GM12878 (cell line): ENCODE measurements around the gene REEP3. TPM values are rescaled to one million over a fixed set of nuclear protein-coding genes. Genes with fewer than 3 reads are reported as not detected.

Source experiments
- ATAC-seq: fragments of 200-7000 bp; cut with Tn5 transposase; 3 replicates; pipeline ENCODE4 v1.9.1; 2020; ENCODE audit warnings: mild to moderate bottlenecking, moderate library complexity
- BruUV-seq: library from RNA; stranded (reverse); fragments of 400-500 nt; replicated peaks from 2 replicates; lab custom pipeline; 2021; lab: Mats Ljungman, UMichigan
- CTCF ChIA-PET: fragments of 300-600 bp; sonication (Branson Sonifier 250); formaldehyde crosslinking; extraction: SDS; loops from one replicate; lab custom pipeline; 2021; ENCODE audit warnings: inconsistent platforms; lab: Yijun Ruan, JAX
- POLR2A ChIA-PET: fragments of 350-600 bp; formaldehyde crosslinking; extraction: SDS; loops from one replicate; lab custom pipeline; 2021; ENCODE audit warnings: inconsistent platforms; lab: Charles Lee
- RAD21 ChIA-PET: fragments of 300-600 bp; sonication (Branson Sonifier 250); formaldehyde crosslinking; loops from one replicate; lab custom pipeline; 2023; ENCODE audit warnings: antibody characterized with exemption; ENCODE audit not compliant: unreplicated experiment; lab: Charles Lee
- SMC1A ChIA-PET: fragments of 300-600 bp; sonication (Branson Sonifier 250); formaldehyde crosslinking; loops from one replicate; lab custom pipeline; 2023; ENCODE audit not compliant: unreplicated experiment, uncharacterized antibody; lab: Charles Lee
- DNase-seq: peaks from one replicate; pipeline ENCODE4 v3.0.0-alpha.2; 2011; ENCODE audit warnings: low read depth, low spot score
- FAIRE-seq: peaks from 3 replicates; lab custom pipeline; 2011; peaks lifted over from hg19 to GRCh38; lab: Jason Lieb, UNC
- H2AFZ ChIP-seq: 2 replicates; pipeline ENCODE4 v1.6.0; 2011; ENCODE audit warnings: low read depth, low read length, control low read depth; ENCODE audit not compliant: control insufficient read depth
- H3K27ac ChIP-seq: 2 replicates; pipeline ENCODE4 v1.5.1; 2011; ENCODE audit warnings: control low read depth; ENCODE audit not compliant: control insufficient read depth, insufficient read depth
- H3K27me3 ChIP-seq, 2 experiments: replicated peaks in 1 of 2; 2 replicates each; pipeline versions ENCODE4 v1.6.0 to v1.6.1; 2011; ENCODE audit warnings: low read length in 1 of 2; ENCODE audit not compliant: control insufficient read depth in 2 of 2, insufficient read depth in 2 of 2
- H3K36me3 ChIP-seq, 2 experiments: 2 replicates each; pipeline ENCODE4 v1.5.1; 2011; ENCODE audit warnings: low read length in 1 of 2; ENCODE audit not compliant: control insufficient read depth in 2 of 2, insufficient read depth in 2 of 2
- H3K4me1 ChIP-seq: 2 replicates; pipeline ENCODE4 v1.6.1; 2011; ENCODE audit warnings: mild to moderate bottlenecking, low read length, moderate library complexity, mixed read lengths; ENCODE audit not compliant: control insufficient read depth, insufficient read depth
- H3K4me2 ChIP-seq: 2 replicates; pipeline ENCODE4 v1.6.0; 2011; ENCODE audit warnings: control low read depth; ENCODE audit not compliant: control insufficient read depth, insufficient read depth
- H3K4me3 ChIP-seq: fragments of 200-600 bp; sonication (generic); 2 replicates; pipeline ENCODE4 v1.5.1; 2016
- H3K79me2 ChIP-seq: 2 replicates; pipeline ENCODE4 v1.6.0; 2011; ENCODE audit warnings: low read length; ENCODE audit not compliant: control insufficient read depth, insufficient read depth
- H3K9ac ChIP-seq: 2 replicates; pipeline ENCODE4 v1.8.0; 2011; ENCODE audit warnings: low read length, control low read depth, mixed read lengths; ENCODE audit not compliant: control insufficient read depth, insufficient read depth
- H3K9me3 ChIP-seq: replicated peaks from 3 replicates; pipeline ENCODE4 v1.5.1; 2011; ENCODE audit warnings: mild to moderate bottlenecking, low read length; ENCODE audit not compliant: control insufficient read depth, insufficient read depth
- H4K20me1 ChIP-seq: 2 replicates; pipeline ENCODE4 v1.6.0; 2011; ENCODE audit not compliant: control insufficient read depth, insufficient read depth
- ASH2L ChIP-seq: fragments of 300-600, 200-600 bp; sonication (generic); IDR thresholded peaks from 2 replicates; pipeline ENCODE4 v1.6.1; 2017; ENCODE audit warnings: low read depth, mild to moderate bottlenecking, borderline replicate concordance
- BCLAF1 ChIP-seq: fragments of 450-650 bp; IDR thresholded peaks from 2 replicates; pipeline ENCODE4 v1.6.1; 2017; ENCODE audit warnings: antibody characterized with exemption, mild to moderate bottlenecking, moderate library complexity
- BRCA1 ChIP-seq: IDR thresholded peaks from 2 replicates; pipeline ENCODE4 v1.6.1; 2011; ENCODE audit warnings: low read depth, low read length, improper control_type of control experiment
- CEBPB ChIP-seq, 2 experiments: fragments of 150-350 bp in 1 of 2; IDR thresholded peaks; 2 replicates each; pipeline ENCODE4 v1.6.1; 2012 to 2014; ENCODE audit warnings: low read depth in 2 of 2, low read length in 2 of 2, borderline replicate concordance in 1 of 2, inconsistent platforms in 1 of 2
- HDAC6 ChIP-seq: fragments of 200-600 bp; sonication (generic); IDR thresholded peaks from one replicate; pipeline ENCODE4 v1.8.0; 2017; ENCODE audit warnings: antibody characterized with exemption; ENCODE audit not compliant: unreplicated experiment
- PAX5 ChIP-seq: IDR thresholded peaks from 2 replicates; pipeline ENCODE4 v1.6.1; 2011; ENCODE audit warnings: low read depth, low read length, borderline replicate concordance
- PRDM15 ChIP-seq: fragments of 450-650 bp; formaldehyde crosslinking; IDR thresholded peaks from 2 replicates; pipeline ENCODE4 v1.4.0; 2020; ENCODE audit warnings: mild to moderate bottlenecking, moderate library complexity
- RAD21 ChIP-seq: IDR thresholded peaks from 2 replicates; pipeline ENCODE4 v1.6.1; 2011; ENCODE audit warnings: mild to moderate bottlenecking, low read depth, low read length, moderate library complexity; ENCODE audit not compliant: insufficient read depth
- REST ChIP-seq: IDR thresholded peaks from 2 replicates; pipeline ENCODE4 v1.6.1; 2012; ENCODE audit warnings: mild to moderate bottlenecking, low read depth, low read length
- ZBTB11 ChIP-seq: fragments of 450-650 bp; formaldehyde crosslinking; IDR thresholded peaks from 2 replicates; pipeline ENCODE4 v1.5.0; 2022; ENCODE audit warnings: mild to moderate bottlenecking, missing genetic modification characterization
- WGBS: methylation state at CpG from one replicate; pipeline ENCODE4 v1.1.6; 2016; ENCODE audit warnings: low lambda C conversion rate; ENCODE audit not compliant: insufficient replicate concordance, insufficient coverage; ENCODE audit errors: missing lambda C conversion rate; 5-methylcytosine and 5-hydroxymethylcytosine counted together
- in situ Hi-C: fragments of 300-500 bp; cut with MboI; formaldehyde crosslinking; loops from 9 replicates; pipeline ENCODE4 v1.14.3; 2018; ENCODE audit warnings: mixed read lengths
- intact Hi-C: fragments of 100-400 bp; cut with micrococcal nuclease; formaldehyde crosslinking; loops from one replicate; pipeline ENCODE4 v1.14.2; 2022; ENCODE audit not compliant: unreplicated experiment
- polyA plus RNA-seq, 11 experiments: library from polyadenylated mRNA; depleted of rRNA in 4 of 11; unstranded in 6 of 11; stranded (reverse) in 5 of 11; fragments of >200 nt; fragmentation: Nextera tagmentation in 4 of 11; fragmentation: Illumina TruSeq in 1 of 11; extraction: Ambion mirVana in 4 of 11; extraction: Trizol in 1 of 11; gene quantifications; 1 replicate in 1 of 11; 2 replicates in 10 of 11; pipeline versions ENCODE4 v1.2.1 to v1.2.3, GENCODE V29; 2011 to 2016; ENCODE audit warnings: inconsistent platforms in 2 of 11, missing spikeins in 2 of 11, low read depth in 1 of 11
- total RNA-seq, 4 experiments: library from RNA; depleted of rRNA in 3 of 4; stranded (reverse); fragments of >200 nt in 3 of 4; fragmentation: Illumina TruSeq in 1 of 4; extraction: Trizol in 1 of 4; gene quantifications; 2 replicates each; pipeline versions ENCODE4 v1.2.1 to v1.2.3, GENCODE V29; 2013 to 2021

Gene REEP3
- total and polyA plus RNA-seq, 10 of the 15 experiments (the other 5 are each of a cell fraction or from before 2014, with no cell fraction given): 4.9 to 25.9 (median 16.2) TPM

GRCh38 chr10:63474488-63474887 is 46.7 kb upstream of the REEP3 start:
- WGBS: 90% methylated on average over 8 of the region's 8 CpGs
- Histone ChIP-seq H3K9ac (no peak overlapping the region), H3K79me2 (peaks cover 6% of the 10 kb centered on the region), H3K36me3 (no peaks in the 10 kb centered on the region), H3K27me3 (no peaks in the 10 kb centered on the region), H3K4me3 (no peak overlapping the region), H3K9me3 (no peaks in the 10 kb centered on the region; the same call in 2 of the 3 replicates), H4K20me1 (no peaks in the 10 kb centered on the region), H3K27ac (no peak overlapping the region), H3K4me2 (no peak overlapping the region), H2AFZ (no peak overlapping the region), H3K4me1 (no peaks in the 10 kb centered on the region)
- DNase-seq (no peak), ATAC-seq (no peak), FAIRE-seq (no peak)
- SMC1A ChIA-PET: no interaction called here
- in situ Hi-C loops (no loop called here), intact Hi-C loops (no loop called here)
- CTCF ChIA-PET: no interaction called here
- POLR2A ChIA-PET: no interaction called here
- no TSS peak for BruUV-seq
- RAD21 ChIA-PET: no interaction called here
- TF ChIP-seq RAD21 (no peak), BCLAF1 (no peak), PAX5 (no peak), BRCA1 (no peak), HDAC6 (no peak), ZBTB11 (CRISPR knock-in tag) (no peak), PRDM15 (CRISPR knock-in tag) (no peak), REST (no peak), ASH2L (no peak), CEBPB (IDR thresholded peaks at IDR 0.05; ENCODE audit: borderline replicate concordance in 1 of 2, low read depth in 2 of 2, low read length in 2 of 2) (no peak)
